ENCODE results near the gene CLDN19.

Gene CLDN19

GRCh38 chr1:42739753-42740700 is at the start of gene CLDN19:
Gene CLDN19 (minus strand): TSS chr1:42740236. CDS start chr1:42740063, 173 bp downstream.
- no peak for DNase-seq (ENCODE audit: low spot score)

GRCh38 chr1:42788021-42788420 is 48.0 kb upstream of the CLDN19 start:
- DNase-seq (ENCODE audit: low spot score), result no peak

- DNase-seq (ENCODE audit: low spot score), result no peak
Observed at GRCh38 chr1:42786097-42786496, 46.1 kb upstream of the CLDN19 start.

- no peak for DNase-seq (ENCODE audit: low spot score)
Observed at GRCh38 chr1:42784946-42785693, 45.1 kb upstream of the CLDN19 start, which contains the start of gene TMEM269. Gene TMEM269 (plus strand): TSS chr1:42784991. CDS start chr1:42789894, 4,903 bp downstream.

GRCh38 chr1:42784547-42784945 is 44.5 kb upstream of the CLDN19 start:
- DNase-seq (ENCODE audit: low spot score), result no peak

GRCh38 chr1:42783092-42783491 is 43.1 kb upstream of the CLDN19 start:
- DNase-seq (ENCODE audit: low spot score), result no peak

GRCh38 chr1:42780176-42780575 is 40.1 kb upstream of the CLDN19 start:
- no peak for DNase-seq (ENCODE audit: low spot score)

GRCh38 chr1:42779725-42780124 is 39.7 kb upstream of the CLDN19 start:
- DNase-seq (ENCODE audit: low spot score), result no peak

GRCh38 chr1:42777852-42778251 is 37.8 kb upstream of the CLDN19 start:
- peak; percentile 57 for DNase-seq (ENCODE audit: low spot score)

- DNase-seq (ENCODE audit: low spot score), result no peak
Observed at GRCh38 chr1:42776502-42776901, 36.5 kb upstream of the CLDN19 start.

- no peak for DNase-seq (ENCODE audit: low spot score)
Observed at GRCh38 chr1:42774928-42775526, 35.0 kb upstream of the CLDN19 start.

GRCh38 chr1:42773420-42773819 is 33.4 kb upstream of the CLDN19 start:
- DNase-seq (ENCODE audit: low spot score), result no peak

- DNase-seq (ENCODE audit: low spot score), result no peak
Observed at GRCh38 chr1:42769811-42770210, 29.8 kb upstream of the CLDN19 start.

GRCh38 chr1:42768172-42768571 is 28.1 kb upstream of the CLDN19 start:
- DNase-seq (ENCODE audit: low spot score), result no peak

- peak; percentile 47 for DNase-seq (ENCODE audit: low spot score)
Observed at GRCh38 chr1:42767510-42768000, 27.5 kb upstream of the CLDN19 start.

- peak; percentile 99 for DNase-seq (ENCODE audit: low spot score)
Observed at GRCh38 chr1:42766741-42767509, 26.9 kb upstream of the CLDN19 start, which contains the start of the genes C1orf50 and P3H1. Gene C1orf50 (plus strand): TSS chr1:42767249. CDS start chr1:42767312, 63 bp downstream. Gene P3H1 (minus strand): TSS chr1:42767028. CDS start chr1:42766971, 57 bp downstream.

- DNase-seq (ENCODE audit: low spot score), result peak; percentile 91
Observed at GRCh38 chr1:42765832-42766740, 26.1 kb upstream of the CLDN19 start.

GRCh38 chr1:42765269-42765668 is 25.2 kb upstream of the CLDN19 start:
- DNase-seq (ENCODE audit: low spot score), result peak; percentile 13

GRCh38 chr1:42762269-42762668 is 22.2 kb upstream of the CLDN19 start:
- DNase-seq (ENCODE audit: low spot score), result no peak

- no peak for DNase-seq (ENCODE audit: low spot score)
Observed at GRCh38 chr1:42761567-42761966, 21.5 kb upstream of the CLDN19 start.

Data from RKO (cell line).